HG02678 (cell line): ENCODE results near the gene GNB1L.

ENCODE experiments used
- ATAC-seq: cut with Tn5 transposase; IDR thresholded peaks from one replicate; pipeline ENCODE4 v1.9.1; 2021; ENCODE audit warnings: mild to moderate bottlenecking, moderate library complexity; ENCODE audit not compliant: unreplicated experiment

Gene GNB1L

GRCh38 chr22:19854778-19855503 lies at the start of gene GNB1L, which contains the start of gene RTL10:
GNB1L (minus strand) TSS chr22:19854874; CDS start chr22:19821355, 33,519 bp downstream.
RTL10 (minus strand) TSS chr22:19854874; CDS start chr22:19852261, 2,613 bp downstream.
- peak; percentile 90 for ATAC-seq

- ATAC-seq = no peak
Observed at GRCh38 chr22:19904174-19904856, 49.6 kb upstream of the GNB1L start.

GRCh38 chr22:19903513-19903912 lies 48.8 kb upstream of the GNB1L start:
- no peak for ATAC-seq

- ATAC-seq = no peak
Observed at GRCh38 chr22:19903031-19903430, 48.4 kb upstream of the GNB1L start.

GRCh38 chr22:19902245-19902715 lies 47.6 kb upstream of the GNB1L start:
- no peak for ATAC-seq

GRCh38 chr22:19901577-19902244 lies 47.0 kb upstream of the GNB1L start:
- ATAC-seq = no peak

- no peak for ATAC-seq
Observed at GRCh38 chr22:19900707-19901436, 46.2 kb upstream of the GNB1L start.

- ATAC-seq = no peak
Observed at GRCh38 chr22:19898831-19899567, 44.3 kb upstream of the GNB1L start.

GRCh38 chr22:19898145-19898544 lies 43.5 kb upstream of the GNB1L start:
- ATAC-seq = no peak

GRCh38 chr22:19897726-19898125 lies 43.1 kb upstream of the GNB1L start:
- ATAC-seq = no peak

GRCh38 chr22:19896665-19897355 lies 42.1 kb upstream of the GNB1L start:
- ATAC-seq = no peak

- ATAC-seq = no peak
Observed at GRCh38 chr22:19895160-19895849, 40.6 kb upstream of the GNB1L start.

GRCh38 chr22:19893363-19893762 lies 38.7 kb upstream of the GNB1L start:
- no peak for ATAC-seq

GRCh38 chr22:19892925-19893324 lies 38.3 kb upstream of the GNB1L start:
- ATAC-seq = no peak

GRCh38 chr22:19892257-19892879 lies 37.7 kb upstream of the GNB1L start:
- ATAC-seq = no peak

- ATAC-seq = peak; percentile 74
Observed at GRCh38 chr22:19891317-19892256, 36.9 kb upstream of the GNB1L start.

- ATAC-seq = no peak
Observed at GRCh38 chr22:19890502-19891316, 36.0 kb upstream of the GNB1L start.
